ENCODE measurements around the gene DLST.

The DLST gene

DNA sequence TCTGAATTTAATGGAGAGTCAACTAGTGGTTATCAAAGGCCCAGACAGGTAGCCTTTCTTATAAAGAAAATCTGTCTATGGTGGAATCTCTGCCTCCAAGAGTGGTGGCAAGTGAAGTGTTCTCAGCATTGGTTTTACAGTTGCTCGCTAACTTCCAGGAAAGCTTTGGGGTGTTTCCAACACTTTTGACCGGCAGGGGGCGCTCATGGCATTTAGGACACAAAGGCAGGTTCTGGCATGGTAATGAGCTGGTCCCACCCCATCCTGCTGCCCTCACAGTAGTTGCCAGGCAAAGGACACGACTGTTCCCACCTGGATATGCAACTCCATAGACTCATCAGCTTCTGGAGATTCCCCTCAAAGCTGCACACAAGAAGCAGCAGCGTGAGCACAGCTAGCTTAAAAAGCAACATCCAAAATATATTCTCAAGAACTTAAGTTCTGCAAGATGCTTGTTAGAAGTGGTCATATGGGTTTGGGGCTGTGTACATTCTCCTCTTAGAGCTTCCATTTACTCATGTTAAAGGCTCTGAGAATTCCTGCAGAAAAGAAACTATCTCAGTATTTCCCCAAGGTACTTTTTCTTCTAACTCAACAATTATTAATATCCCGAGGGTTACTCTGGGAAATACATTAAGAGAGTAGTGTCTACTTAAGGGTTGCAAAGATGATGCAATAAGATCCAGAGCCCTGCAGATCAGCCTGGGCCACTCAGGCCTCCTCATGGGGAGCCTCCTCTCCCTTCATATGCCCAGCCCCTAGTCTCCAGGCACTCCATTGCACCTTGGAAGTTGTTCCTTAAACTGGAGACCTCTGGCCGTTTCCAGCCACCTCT lies 20.6 kb upstream of the DLST start:
- peak; percentile 94 to 99 for DNase-seq

DNA sequence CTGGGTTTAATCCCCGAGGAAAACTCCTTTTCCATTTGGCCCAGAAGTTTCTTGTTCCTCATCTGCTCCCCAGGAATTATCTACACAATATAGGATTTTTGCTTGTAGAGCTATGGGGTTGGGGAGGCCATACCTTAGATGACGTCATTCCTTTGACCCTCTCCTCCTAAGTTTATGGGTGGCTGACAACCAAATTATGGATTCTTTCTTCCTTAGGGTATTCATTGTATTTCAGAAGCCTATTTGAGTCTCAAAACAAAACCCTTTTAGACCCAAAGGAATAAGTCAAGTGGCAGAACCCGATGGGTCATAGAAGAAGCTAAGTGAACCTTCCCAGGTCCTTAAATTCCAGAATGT lies 20.0 kb upstream of the DLST start:
- no peak for DNase-seq

- DNase-seq, result peak in 1 of 2 experiments; percentile 4
Observed at GRCh38 chr14:74863274-74863673, 18.4 kb upstream of the DLST start.

GRCh38 chr14:74864198-74864597 lies 17.5 kb upstream of the DLST start:
- peak in 1 of 2 experiments; percentile 10 for DNase-seq

DNA sequence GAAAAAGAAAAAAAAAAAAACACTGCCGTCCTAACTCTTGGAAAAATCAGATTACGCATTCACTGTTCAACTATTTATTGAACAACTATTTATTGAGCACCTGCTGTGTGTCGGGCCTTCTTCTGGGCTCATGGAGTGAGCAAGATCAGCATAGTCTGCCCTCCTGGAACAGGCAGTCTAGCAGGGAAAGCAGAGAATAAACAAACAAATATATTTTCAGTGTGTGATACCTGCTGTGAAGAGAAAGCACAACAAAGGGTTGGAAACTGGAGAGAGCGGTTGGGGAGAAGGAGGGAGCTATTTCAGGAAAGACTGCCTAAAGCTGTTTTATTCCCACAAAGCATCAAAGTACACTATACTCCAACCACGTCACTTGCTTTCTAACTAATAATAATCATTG lies 16.6 kb upstream of the DLST start:
- no peak for DNase-seq

GRCh38 chr14:74866708-74867389 lies 14.9 kb upstream of the DLST start:
- DNase-seq, result no peak

GRCh38 chr14:74867673-74868072 lies 14.0 kb upstream of the DLST start:
- DNase-seq, result peak; percentile 56 to 70

DNA sequence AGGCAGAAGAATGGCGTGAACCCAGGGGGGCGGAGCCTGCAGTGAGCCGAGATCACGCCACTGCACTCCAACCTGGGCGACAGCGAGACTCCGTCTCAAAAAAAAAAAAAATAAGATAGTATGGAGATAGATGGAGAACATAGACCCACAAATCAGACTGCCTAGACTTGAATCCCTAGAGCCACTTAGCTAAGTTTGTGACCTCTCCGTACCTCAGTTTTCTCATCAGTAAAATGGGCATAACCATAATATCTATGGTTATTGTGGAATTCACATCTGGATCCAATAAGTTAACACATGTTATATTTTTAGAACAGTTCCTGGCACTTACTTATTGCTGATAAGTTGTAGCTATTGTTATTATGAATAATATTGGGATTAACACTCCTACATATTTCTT lies 13.0 kb upstream of the DLST start:
- no peak for DNase-seq

DNA sequence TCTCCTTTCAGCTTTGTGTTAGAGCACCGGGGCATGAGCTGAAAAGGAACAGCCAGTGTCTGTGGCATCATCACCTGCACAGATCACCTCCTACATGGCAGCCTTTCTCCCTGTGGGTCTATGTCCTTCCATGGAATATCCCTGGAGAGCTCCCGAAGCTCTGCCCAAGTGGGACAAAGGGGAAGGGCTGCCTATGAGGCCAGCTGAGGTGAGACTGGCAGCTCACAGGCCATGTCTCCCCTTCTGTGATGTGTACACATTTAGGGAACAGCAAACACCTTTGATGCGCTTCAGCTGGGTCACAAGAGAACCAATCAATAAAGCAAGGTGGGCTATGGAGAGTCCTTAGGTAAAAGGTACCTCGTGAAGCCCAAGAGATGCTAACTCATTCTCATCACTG lies 9.9 kb upstream of the DLST start:
- DNase-seq, result no peak

GRCh38 chr14:74875204-74875603 lies 6.5 kb upstream of the DLST start:
- no peak for DNase-seq

DNA sequence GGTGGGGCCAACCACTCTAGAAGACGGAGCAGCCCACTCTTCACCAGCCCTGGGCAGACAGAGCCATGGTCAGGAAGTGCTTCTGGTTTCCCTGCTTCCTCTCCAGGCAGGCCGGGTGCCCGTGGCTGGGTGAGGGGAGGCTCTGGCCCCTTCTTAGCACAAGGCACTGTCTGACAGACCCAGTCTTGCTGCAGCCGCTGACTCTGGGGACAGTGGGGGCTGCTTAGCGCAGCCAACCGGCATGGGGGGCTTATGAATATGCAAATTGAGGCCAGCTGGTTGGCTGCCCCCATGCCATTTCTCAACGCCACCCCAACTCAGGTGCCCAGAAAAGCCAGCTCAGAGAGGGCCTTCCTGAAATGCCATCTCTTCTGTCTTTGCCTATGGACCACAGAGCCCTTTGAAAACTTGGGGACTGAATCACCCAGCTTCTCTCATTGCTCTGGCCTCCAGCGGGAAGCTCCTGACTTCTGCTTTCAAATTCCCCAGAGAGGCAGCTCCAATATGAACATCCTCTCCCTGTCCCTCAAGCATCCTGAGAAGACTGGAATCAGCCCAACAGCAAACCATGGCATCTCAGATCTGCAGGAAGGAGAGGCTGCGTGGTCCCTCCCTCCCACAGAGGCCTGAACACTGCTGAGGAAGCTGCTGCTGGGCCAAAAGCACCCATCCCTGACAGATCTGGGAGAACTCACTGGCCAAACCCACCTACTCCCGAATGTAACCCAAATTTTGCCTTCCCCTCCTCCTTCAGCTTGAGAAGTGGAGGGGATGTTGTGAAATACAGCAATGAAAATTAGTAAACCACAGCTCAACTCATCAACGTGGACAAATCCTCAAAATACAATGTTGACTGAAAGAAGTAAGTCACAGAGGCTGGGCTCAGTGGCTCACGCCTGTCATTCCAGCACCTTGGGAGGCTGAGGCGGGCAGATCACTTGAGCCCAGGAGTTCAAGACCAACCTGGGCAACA lies 5.5 kb upstream of the DLST start, which contains the start of gene PROX2:
PROX2 (minus strand) TSS at position 205 of the 973 bp plus-strand sequence. CDS start 12,311 bp downstream, outside the sequence.
- peak; percentile 47 to 59 for DNase-seq

DNA sequence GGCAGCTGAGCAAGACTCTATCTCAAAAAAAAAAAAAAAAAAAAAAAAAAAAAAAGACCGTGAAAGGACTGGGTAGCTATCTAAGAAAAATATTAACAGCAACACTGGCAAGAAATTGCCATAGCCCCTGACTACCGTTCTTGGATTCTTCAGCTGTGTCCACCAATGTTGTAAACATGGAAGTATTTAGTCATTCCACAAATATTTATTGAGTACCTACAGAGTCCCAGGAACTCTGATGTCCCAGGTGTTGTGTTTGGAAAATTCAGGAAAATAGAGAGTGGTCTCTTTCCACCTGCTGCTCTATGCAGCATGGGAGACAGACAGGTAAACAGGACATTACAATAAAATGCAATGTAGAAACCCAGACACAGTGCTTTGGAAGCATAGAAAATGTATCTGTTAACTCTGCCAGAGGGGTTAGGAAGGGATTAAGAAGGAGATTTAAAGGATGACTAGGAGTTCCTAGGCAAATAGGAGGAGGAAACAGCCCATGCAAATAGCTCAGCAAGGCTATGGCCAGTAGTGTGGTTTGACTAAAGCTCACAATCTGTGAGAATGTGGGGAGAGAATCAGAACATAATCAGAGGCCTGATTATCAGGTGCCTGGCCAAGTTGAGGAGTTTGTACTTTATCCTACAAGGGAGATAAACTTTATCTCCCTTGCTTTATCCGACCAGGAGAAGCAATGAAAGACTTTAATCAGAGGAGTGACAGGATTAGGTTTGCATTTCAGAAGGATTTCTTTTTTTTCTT lies 2.1 kb upstream of the DLST start:
- DNase-seq, result no peak

GRCh38 chr14:74882103-74882920 lies 596 bp downstream of the DLST start:
- no peak for DNase-seq

DNA sequence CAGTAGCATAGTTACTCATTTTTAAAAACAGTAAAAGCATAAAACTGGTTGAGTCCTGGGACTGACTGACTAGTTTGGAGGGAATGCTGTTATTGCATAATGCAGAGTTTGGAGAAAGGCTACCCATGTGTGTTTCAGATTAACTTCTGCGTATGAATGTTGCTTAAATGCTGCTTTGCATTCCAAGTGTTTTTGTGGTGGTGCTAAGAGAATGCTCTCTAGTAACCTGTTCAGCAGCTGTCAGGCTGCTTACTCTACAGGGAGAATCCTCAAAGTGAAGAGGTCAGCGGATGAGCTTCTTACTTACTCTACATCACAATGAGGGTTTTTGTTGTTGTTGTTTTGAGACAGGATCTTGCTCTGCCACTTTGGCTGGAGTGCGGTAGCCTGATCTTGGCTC lies 4.3 kb downstream of the DLST start:
- DNase-seq, result no peak

- DNase-seq, result no peak
Observed at GRCh38 chr14:74888164-74889158, 6.7 kb downstream of the DLST start.

- no peak for DNase-seq
Observed at GRCh38 chr14:74890262-74890661, 8.5 kb downstream of the DLST start.

- no peak for DNase-seq
Observed at GRCh38 chr14:74891870-74892269, 10.2 kb downstream of the DLST start.

GRCh38 chr14:74892745-74893144 lies 11.0 kb downstream of the DLST start:
- DNase-seq, result no peak

DNA sequence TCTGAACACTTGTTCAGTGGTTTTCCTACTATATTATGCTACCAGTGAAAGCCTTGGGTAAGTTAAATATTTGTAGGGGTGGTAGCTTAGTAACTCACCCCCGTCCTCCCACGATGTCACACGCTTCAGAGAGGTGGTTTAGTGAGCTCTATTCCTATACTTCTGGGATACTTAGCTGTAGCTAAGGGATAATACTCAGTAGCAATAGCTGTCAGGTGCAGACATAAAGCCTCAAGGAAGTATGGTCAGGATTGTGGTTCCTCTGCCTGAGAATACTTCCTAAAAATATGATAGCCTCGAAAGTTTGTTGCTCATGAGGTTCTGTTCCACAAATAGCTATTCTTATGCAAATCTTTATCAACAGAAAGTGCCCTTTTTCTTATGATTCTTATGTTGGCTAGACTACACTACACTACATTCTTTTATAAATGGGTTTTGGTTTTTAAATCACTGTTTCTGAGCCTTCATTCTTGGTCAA lies 11.9 kb downstream of the DLST start:
- DNase-seq, result no peak

DNA sequence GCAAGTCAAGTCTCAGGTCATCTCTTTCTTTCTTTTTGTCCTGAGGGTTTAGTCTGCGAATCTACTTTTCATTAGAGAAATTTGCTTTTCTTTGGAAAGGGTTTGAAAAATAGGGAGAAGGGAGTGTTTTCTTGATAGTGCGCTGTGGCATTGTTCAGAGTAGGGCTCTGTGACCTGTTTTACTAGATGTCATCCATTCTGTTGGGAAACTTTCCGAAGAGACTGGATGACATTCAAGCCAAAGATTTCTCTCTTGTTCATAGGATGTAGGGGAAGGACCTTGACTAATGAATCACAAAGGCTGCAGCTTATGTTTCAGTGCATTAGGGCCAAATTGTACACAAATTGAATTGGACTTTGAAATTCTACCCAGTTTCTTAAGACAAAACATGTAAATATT lies 14.7 kb downstream of the DLST start:
- no peak for DNase-seq

Data from activated T-cell treated with anti-CD3 and anti-CD28 coated beads, Interleukin-2, amount 50 U/mL, for 48 hours (primary cell).